ENCODE results near the gene AHCTF1. TPM values are rescaled to one million over a fixed set of nuclear protein-coding genes. Genes with fewer than 3 reads are reported as not detected.
"Not testable (repeated sequence)": the region's sequence is repeated elsewhere in the genome, so short reads cannot be mapped to it uniquely, and the experiment has no call there.

Gene AHCTF1
- total RNA-seq, 1 donor = 134 TPM

DNA sequence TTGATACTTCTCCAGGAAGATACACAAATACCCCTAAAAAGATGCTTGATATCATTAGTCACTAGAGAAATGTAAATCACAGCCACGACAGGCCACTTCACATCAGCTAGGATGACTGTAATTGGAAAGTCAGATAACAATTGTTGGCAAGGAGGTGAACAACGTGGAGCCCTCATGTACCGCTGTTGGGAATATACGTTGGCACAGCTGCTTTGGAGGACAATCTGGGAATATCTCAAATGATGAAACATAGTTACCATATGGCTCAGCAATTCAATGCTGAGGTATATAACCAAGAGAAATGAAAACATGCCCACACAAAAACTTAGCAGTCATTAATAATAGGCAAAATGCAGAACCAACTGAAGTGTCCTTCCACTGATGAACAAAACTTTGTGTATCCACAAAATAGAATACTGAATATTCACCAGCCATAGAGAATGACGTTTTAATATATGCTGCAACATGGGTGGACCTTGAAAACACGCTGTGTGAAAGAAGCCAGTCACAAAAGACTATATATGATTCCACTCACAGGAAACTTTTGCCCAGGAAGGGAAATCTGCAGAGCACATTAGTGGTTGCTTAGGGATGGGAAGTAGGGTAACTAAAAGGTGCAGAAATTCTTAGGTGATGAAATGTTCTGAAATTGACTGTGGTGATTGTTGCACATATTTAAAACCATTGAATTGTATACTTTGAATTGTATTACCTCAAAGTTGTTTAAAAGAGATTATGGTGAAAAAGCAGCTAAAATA is 95.4 kb downstream of the AHCTF1 start:
- H3K9me3 ChIP-seq (ENCODE audit: low read depth, low read length) = no peaks in the 10 kb centered on the region

DNA sequence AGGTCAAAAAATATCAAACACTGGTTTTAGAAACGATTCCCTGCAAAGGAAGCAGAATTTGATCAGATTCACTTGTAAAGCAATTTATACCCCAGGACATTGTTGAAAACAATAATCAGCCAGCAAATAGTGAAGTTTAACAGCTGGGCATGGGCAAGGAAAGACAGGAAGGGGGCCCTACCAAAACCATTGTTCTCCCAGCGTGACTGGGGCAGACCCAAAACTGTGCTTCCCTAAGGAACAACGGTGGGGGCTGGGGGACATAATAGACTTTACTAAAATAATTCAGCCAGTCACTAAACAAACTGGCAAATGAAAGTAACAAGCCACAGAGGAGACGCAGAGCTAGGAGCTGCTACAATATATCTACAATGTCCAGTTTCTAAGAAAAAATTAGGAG is 100.2 kb downstream of the AHCTF1 start:
- Histone ChIP-seq H3K4me1 (ENCODE audit: insufficient read depth, low read length) (no peaks in the 10 kb centered on the region), H3K4me3 (ENCODE audit: low read length) (no peak overlapping the region), H3K27me3 (ENCODE audit: insufficient read depth, low read length) (no peaks in the 10 kb centered on the region), H3K9me3 (ENCODE audit: low read depth, low read length) (peaks cover 12% of the 10 kb centered on the region)

More for the DNA sequence above, 95.4 kb downstream of the AHCTF1 start:
- H3K4me1 ChIP-seq (ENCODE audit: insufficient read depth, low read length) = no peaks in the 10 kb centered on the region
- no peaks in the 10 kb centered on the region for H3K27me3 ChIP-seq (ENCODE audit: insufficient read depth, low read length)
- H3K4me3 ChIP-seq (ENCODE audit: low read length) = no peak overlapping the region

DNA sequence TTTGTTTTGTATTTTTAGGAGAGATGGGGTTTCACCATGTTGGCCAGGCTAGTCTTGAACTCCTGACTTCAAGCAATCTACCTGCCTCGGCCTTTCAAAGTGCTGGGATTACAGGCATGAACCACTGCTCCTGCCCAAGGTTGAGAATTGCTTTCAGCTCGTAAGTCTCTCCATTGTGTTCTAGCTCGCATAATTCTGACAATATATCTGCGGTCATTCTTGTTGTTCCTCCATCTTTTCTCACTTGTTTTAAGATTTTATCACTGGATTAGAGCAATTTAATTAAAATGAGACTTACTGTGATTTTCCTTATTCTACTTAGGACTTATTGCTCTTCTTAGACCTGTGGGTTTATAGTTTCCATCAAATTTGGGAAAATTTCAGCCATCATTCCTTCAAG is 102.9 kb downstream of the AHCTF1 start:
- Histone ChIP-seq H3K4me1 (ENCODE audit: insufficient read depth, low read length) (no peaks in the 10 kb centered on the region), H3K27me3 (ENCODE audit: insufficient read depth, low read length) (no peaks in the 10 kb centered on the region), H3K4me3 (ENCODE audit: low read length) (no peak overlapping the region), H3K9me3 (ENCODE audit: low read depth, low read length) (peaks cover 12% of the 10 kb centered on the region)

DNA sequence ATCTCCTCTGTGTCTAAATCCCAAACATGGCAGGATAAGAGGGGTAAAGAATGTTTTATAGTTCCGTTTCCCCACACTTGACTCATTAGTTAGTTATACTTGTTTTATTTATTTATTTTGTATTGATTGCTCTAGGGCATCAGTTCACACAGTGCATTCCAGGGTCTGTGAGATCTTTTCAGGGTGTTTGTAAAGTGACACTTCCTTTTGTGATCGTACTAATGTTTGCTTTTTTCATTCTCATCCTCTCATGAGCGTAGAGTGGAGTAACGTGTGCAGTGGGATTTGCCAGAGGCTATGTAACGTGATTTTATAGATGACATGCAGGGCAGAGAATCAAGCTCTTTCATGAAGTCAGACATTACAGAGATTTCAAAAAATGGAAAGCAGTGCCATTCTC is 104.4 kb downstream of the AHCTF1 start:
- Histone ChIP-seq H3K27me3 (ENCODE audit: insufficient read depth, low read length) (no peaks in the 10 kb centered on the region), H3K4me3 (ENCODE audit: low read length) (no peak overlapping the region), H3K4me1 (ENCODE audit: insufficient read depth, low read length) (no peaks in the 10 kb centered on the region), H3K9me3 (ENCODE audit: low read depth, low read length) (peaks cover 12% of the 10 kb centered on the region)

DNA sequence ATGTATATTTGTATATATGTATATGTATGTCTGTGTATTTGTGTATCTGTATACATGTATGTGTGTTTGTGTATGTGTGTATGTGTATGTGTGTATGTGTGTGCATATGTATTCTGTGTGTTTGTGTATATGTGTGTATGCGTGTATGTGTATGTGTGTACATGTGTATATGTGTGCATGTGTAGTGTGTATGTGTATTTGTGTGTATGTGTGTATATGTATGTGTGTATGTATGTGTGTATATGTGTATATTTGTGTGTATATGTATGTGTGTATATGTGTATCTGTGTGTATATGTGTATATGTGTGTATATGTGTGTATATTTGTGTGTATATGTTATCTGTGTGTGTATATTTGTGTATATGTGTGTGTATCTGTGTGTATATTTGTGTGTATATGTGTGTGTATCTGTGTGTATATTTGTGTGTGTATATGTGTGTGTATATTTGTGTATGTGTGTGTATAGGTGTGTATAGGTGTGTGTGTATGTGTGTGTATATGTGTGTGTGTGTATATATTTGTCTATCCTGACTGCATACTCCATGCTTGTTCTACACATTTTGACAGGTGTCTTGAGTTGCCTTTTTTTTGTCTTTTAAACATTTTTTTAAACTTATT is 106.1 kb downstream of the AHCTF1 start:
- Histone ChIP-seq H3K4me1 (ENCODE audit: insufficient read depth, low read length) (no peaks in the 10 kb centered on the region), H3K9me3 (ENCODE audit: low read depth, low read length) (peaks cover 12% of the 10 kb centered on the region)

DNA sequence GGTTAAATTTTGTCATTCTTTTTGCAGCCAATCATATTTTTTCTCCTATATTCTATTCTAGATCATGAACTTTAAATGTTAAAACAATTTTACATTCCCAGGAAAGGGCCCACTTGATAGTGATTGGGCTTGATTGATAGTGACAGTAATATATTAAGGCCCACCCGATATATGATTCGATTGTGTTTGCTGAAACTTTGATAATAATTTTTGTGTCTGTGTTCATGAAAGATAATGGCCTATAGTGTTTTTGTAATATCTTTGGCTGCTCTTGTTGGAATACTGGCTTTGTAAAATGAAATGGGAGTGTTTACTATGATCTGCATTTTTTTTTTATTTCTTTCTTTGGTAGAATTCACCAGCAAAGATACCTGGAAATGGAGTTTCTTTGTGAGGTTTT is 107.2 kb downstream of the AHCTF1 start:
- H3K4me3 ChIP-seq (ENCODE audit: low read length) = no peak overlapping the region
- H3K9me3 ChIP-seq (ENCODE audit: low read depth, low read length) = peaks cover 9% of the 10 kb centered on the region
- no peaks in the 10 kb centered on the region for H3K4me1 ChIP-seq (ENCODE audit: insufficient read depth, low read length)
- no peaks in the 10 kb centered on the region for H3K27me3 ChIP-seq (ENCODE audit: insufficient read depth, low read length)

More for the DNA sequence above, 106.1 kb downstream of the AHCTF1 start:
- Histone ChIP-seq H3K4me3 (ENCODE audit: low read length) (no peak overlapping the region), H3K27me3 (ENCODE audit: insufficient read depth, low read length) (no peaks in the 10 kb centered on the region)

DNA sequence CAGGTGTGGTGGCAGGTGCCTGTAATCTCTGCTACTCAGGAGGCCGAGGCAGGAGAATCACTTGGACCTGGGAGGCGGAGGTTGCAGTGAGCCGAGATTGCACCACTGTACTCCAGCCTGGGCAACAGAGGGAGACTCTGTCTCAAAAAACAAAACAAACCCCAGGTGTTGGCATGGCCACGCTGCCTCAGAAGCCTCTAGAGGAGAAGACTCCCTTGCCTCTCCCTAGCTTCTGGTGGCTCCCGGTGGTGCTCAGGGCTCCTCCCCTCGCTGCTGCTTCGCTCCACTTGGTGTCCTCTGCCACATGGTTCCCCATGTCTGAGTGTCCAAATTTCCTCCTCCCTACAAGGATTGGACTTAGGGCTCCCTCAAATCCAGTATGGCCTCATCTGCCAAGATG is 109.6 kb downstream of the AHCTF1 start:
- H3K4me3 ChIP-seq (ENCODE audit: low read length); H3K4me1 ChIP-seq (ENCODE audit: insufficient read depth, low read length); H3K27me3 ChIP-seq (ENCODE audit: insufficient read depth, low read length); H3K9me3 ChIP-seq (ENCODE audit: low read depth, low read length): not testable (repeated sequence)

DNA sequence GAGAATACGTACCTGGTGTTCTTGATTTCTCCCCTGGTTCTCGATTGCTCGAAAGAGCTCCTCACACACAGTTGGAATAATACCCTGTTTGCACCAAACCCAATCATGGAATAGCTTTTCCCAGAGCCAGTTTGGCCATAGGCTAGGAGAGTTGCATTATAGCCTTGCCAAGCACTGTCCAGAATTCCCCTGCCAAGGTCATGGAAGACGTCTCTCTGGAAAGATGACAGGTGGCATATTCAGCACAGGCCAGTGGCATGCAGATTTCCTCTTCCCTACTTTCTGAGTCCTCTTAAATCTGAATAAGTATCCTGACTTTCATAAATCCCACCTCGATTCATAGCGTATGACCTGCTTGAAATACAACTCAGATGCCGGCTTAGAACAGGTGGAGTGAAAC is 111.1 kb downstream of the AHCTF1 start:
- Histone ChIP-seq H3K9me3 (ENCODE audit: low read depth, low read length) (no peaks in the 10 kb centered on the region), H3K27me3 (ENCODE audit: insufficient read depth, low read length) (no peaks in the 10 kb centered on the region), H3K4me1 (ENCODE audit: insufficient read depth, low read length) (no peaks in the 10 kb centered on the region), H3K4me3 (ENCODE audit: low read length) (no peak overlapping the region)

DNA sequence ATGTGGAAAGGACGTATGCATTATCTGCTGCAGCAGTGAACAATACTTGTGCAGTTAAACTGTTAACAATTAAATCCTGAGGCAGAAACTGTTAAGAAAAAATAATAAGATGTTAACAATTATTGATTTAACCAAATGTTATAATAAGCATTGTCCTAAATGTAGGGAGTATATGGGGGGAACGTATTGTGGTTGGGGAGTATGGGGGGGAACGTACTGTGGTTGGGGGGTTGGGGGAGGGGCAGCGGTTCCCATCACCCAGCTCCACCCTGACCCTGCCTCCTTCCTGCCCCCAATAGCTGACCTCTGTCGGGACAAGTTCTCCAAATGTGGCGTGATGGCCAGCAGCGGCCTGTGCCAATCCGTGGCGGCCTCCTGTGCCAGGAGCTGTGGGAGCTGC is 114.0 kb downstream of the AHCTF1 start:
- H3K4me1 ChIP-seq (ENCODE audit: insufficient read depth, low read length); H3K4me3 ChIP-seq (ENCODE audit: low read length); H3K9me3 ChIP-seq (ENCODE audit: low read depth, low read length); H3K27me3 ChIP-seq (ENCODE audit: insufficient read depth, low read length): not testable (repeated sequence)

DNA sequence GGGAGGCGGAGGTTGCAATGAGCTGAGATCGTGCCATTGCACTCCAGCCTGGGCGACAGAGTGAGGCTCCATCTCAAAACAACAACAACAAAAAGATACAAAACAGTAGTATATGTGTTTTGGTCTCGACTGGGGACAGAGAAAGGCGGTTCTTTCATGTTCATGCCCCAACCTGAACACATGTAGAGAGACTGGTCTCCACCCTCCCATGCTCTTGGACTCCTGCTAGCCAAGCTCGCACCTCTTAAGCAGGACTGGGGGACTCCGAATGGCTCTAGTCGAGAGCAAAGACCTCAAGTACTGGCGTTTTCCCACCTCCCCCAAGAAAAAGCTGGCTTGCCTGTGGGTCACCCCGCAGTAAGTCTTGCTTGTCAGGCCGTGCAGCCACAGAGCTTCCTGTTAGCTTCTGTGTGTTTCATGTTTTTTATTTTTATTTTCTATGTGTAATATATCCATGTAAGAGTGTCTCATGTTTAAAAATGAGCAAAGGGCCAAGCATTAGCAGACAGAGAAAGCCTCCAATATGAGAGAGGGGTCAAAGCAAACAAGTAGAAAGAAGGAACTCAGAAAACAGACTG is 116.0 kb downstream of the AHCTF1 start:
- Histone ChIP-seq H3K4me3 (ENCODE audit: low read length) (no peak overlapping the region), H3K9me3 (ENCODE audit: low read depth, low read length) (no peaks in the 10 kb centered on the region), H3K27me3 (ENCODE audit: insufficient read depth, low read length) (no peaks in the 10 kb centered on the region), H3K4me1 (ENCODE audit: insufficient read depth, low read length) (no peaks in the 10 kb centered on the region)

DNA sequence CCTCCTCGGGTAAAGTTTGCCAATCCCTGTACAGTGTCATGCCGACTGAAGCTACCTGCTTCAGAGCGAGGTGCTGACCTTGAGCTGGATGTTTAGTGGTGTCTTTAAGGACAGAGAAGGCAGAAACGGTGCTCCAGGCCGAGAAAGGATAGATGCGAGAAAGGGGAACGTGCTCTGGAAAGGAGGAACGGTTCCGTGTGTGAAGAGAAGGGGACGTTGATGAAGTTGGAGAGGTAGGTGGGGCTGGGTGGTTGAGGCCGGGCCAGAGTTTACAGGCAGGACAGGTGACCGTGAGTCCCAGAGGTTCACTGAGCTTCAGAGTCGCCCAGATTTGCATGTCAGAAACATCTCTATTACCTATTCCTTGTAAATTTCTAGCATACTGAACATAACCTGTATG is 116.9 kb downstream of the AHCTF1 start:
- Histone ChIP-seq H3K4me3 (ENCODE audit: low read length) (no peak overlapping the region), H3K9me3 (ENCODE audit: low read depth, low read length) (no peaks in the 10 kb centered on the region), H3K27me3 (ENCODE audit: insufficient read depth, low read length) (no peaks in the 10 kb centered on the region), H3K4me1 (ENCODE audit: insufficient read depth, low read length) (no peaks in the 10 kb centered on the region)

DNA sequence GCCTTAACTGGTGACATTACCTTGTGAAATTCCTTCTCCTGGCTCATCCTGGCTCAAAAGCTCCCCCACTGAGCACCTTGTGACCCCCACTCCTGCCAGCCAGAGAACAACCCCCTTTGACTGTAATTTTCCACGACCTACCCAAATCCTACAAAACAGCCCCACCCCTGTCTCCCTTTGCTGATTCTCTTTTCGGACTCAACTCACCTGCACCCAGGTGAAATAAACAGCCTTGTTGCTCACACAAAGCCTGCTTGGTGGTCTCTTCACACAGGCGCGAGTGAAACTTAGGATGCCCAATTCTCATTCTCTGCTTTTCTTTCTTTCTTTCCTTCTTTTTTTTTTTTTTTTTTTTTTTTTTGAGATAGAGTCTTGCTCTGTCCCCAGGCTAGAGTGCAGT is 118.4 kb downstream of the AHCTF1 start:
- H3K9me3 ChIP-seq (ENCODE audit: low read depth, low read length); H3K4me3 ChIP-seq (ENCODE audit: low read length); H3K27me3 ChIP-seq (ENCODE audit: insufficient read depth, low read length); H3K4me1 ChIP-seq (ENCODE audit: insufficient read depth, low read length): not testable (repeated sequence)

DNA sequence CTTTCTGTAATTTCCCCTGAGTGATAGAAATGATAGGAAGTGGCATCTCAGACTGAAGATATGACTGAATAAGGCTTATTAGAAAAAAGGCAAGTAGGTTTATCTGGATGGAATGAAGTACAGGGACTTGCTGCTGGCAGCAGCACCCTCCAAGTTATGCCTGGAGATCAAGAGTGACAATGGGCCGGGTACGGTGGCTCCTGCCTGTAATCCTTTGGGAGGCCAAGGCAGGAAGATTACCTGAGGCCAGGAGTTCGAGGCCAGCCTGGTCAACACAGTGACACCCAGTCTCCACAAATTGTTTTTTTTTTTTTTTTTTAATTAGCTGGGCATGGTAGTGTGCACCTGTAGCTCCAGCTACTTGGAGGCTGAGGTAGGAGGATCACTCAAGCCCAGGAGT is 119.8 kb downstream of the AHCTF1 start:
- no peak overlapping the region for H3K4me3 ChIP-seq (ENCODE audit: low read length)
- H3K27me3 ChIP-seq (ENCODE audit: insufficient read depth, low read length) = no peaks in the 10 kb centered on the region
- H3K4me1 ChIP-seq (ENCODE audit: insufficient read depth, low read length) = no peaks in the 10 kb centered on the region
- no peaks in the 10 kb centered on the region for H3K9me3 ChIP-seq (ENCODE audit: low read depth, low read length)

DNA sequence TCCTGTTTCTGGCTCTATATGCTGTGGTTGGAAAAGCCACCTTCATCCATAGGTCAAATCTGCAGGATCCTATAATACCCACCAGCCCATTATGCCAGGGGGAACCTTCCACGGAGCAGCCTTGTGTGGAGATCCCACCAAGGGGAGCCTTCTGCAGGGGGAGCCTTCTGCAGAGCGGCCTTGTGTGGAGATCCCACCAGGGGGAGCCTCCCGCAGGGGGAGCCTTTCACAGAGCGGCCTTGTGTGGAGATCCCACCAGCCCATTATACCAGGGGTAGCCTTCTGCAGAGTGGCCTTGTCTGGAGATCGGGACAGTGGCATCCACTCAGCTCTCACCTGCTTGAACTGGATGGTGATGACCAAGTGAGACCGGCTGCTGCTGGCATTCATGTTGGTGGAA is 122.3 kb downstream of the AHCTF1 start:
- no peaks in the 10 kb centered on the region for H3K4me1 ChIP-seq (ENCODE audit: insufficient read depth, low read length)
- no peak overlapping the region for H3K4me3 ChIP-seq (ENCODE audit: low read length)
- no peaks in the 10 kb centered on the region for H3K9me3 ChIP-seq (ENCODE audit: low read depth, low read length)
- H3K27me3 ChIP-seq (ENCODE audit: insufficient read depth, low read length) = no peaks in the 10 kb centered on the region

DNA sequence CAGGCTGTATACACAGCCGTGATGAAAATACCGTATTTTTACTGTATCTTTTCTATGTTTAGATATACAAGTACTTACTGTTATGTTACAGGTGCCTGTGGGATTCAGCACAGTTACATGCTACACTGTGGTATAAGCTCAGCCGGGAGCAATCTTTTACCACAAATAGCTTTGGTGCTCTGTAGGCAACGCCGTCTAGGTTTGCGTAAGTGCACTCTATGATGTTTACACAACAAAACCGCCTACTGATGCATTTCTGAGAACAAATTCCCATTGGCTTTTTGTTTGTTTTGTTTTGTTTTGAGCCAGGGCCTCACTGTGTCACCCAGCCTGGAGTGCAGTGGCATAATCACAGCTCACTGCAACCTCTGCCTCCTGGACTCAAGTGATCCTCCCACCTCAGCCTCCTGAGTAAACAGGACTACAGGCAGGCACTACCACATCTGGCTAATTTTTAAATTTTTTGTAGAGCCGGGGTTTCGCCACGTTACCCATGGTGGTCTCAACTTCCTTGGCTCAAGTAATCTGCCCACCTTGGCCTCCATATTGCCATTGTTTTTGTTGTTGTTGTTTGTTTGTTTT is 126.5 kb downstream of the AHCTF1 start:
- no peaks in the 10 kb centered on the region for H3K27me3 ChIP-seq (ENCODE audit: insufficient read depth, low read length)
- H3K4me3 ChIP-seq (ENCODE audit: low read length) = no peak overlapping the region
- no peaks in the 10 kb centered on the region for H3K9me3 ChIP-seq (ENCODE audit: low read depth, low read length)
- H3K4me1 ChIP-seq (ENCODE audit: insufficient read depth, low read length) = no peaks in the 10 kb centered on the region

Data from mononuclear cell (primary cell).